ENCODE data around the gene C19orf33.

The C19orf33 gene

GRCh38 chr19:38308006-38308766, 4.1 kb downstream of the C19orf33 start:
- no peak for DNase-seq

- no peak for DNase-seq
Observed at GRCh38 chr19:38308926-38309614, 5.0 kb downstream of the C19orf33 start.

GRCh38 chr19:38309615-38310278, 5.7 kb downstream of the C19orf33 start:
- DNase-seq, result no peak

- no peak for DNase-seq
Observed at GRCh38 chr19:38310279-38310670, 6.2 kb downstream of the C19orf33 start.

GRCh38 chr19:38310986-38311385, 6.9 kb downstream of the C19orf33 start:
- DNase-seq, result no peak

GRCh38 chr19:38315657-38316476, 11.8 kb downstream of the C19orf33 start, which contains the start of gene YIF1B:
YIF1B (minus strand) TSS chr19:38315947; CDS start chr19:38315917, 30 bp downstream.
- peak; percentile 89 for DNase-seq

GRCh38 chr19:38316477-38317067, 12.5 kb downstream of the C19orf33 start:
- DNase-seq, result no peak

GRCh38 chr19:38317104-38317612, 13.1 kb downstream of the C19orf33 start:
- DNase-seq, result no peak

GRCh38 chr19:38318660-38319059, 14.6 kb downstream of the C19orf33 start:
- DNase-seq, result no peak

- peak; percentile 79 for DNase-seq
Observed at GRCh38 chr19:38319421-38320258, 15.6 kb downstream of the C19orf33 start, which contains the start of gene KCNK6. KCNK6 (plus strand) TSS chr19:38319845; CDS start chr19:38319951, 106 bp downstream.

- no peak for DNase-seq
Observed at GRCh38 chr19:38320969-38321339, 16.9 kb downstream of the C19orf33 start.

- no peak for DNase-seq
Observed at GRCh38 chr19:38321646-38322196, 17.7 kb downstream of the C19orf33 start.

GRCh38 chr19:38323291-38323690, 19.2 kb downstream of the C19orf33 start:
- no peak for DNase-seq

GRCh38 chr19:38324431-38324830, 20.4 kb downstream of the C19orf33 start:
- DNase-seq, result no peak

- DNase-seq, result no peak
Observed at GRCh38 chr19:38326591-38326990, 22.5 kb downstream of the C19orf33 start.

GRCh38 chr19:38329651-38330050, 25.6 kb downstream of the C19orf33 start:
- DNase-seq, result no peak

GRCh38 chr19:38331728-38332127, 27.7 kb downstream of the C19orf33 start:
- no peak for DNase-seq

GRCh38 chr19:38333245-38333644, 29.2 kb downstream of the C19orf33 start:
- no peak for DNase-seq

- DNase-seq, result peak; percentile 87
Observed at GRCh38 chr19:38335949-38336637, 32.0 kb downstream of the C19orf33 start.

Measured in right kidney (tissue), 1 donor.